Activated naive CD4-positive, alpha-beta T cell treated with anti-CD3 and anti-CD28 coated beads, Interleukin-2, amount 10 ng/mL, durations not matched to agents 7 days and 5 days (primary cell): ENCODE results near the gene KCNMA1.
A peak's percentile ranks its signal among the peaks of the same experiment; 100 is the strongest.

Experiments used
- CTCF ChIA-PET: fragments of 350-600 bp; sonication (Branson Sonifier 250); formaldehyde crosslinking; loops from one replicate; lab custom pipeline; 2021; ENCODE audit warnings: antibody characterized with exemption; lab: Charles Lee
- DNase-seq: peaks from one replicate; pipeline ENCODE4 v3.0.0-alpha.2; 2020
- H3K27ac Mint-ChIP-seq: one replicate; pipeline ENCODE4 v1.8.0; 2021; ENCODE audit warnings: mild to moderate bottlenecking, moderate library complexity, mixed read lengths
- H3K27me3 Mint-ChIP-seq: one replicate; pipeline ENCODE4 v1.8.0; 2021; ENCODE audit warnings: mild to moderate bottlenecking, mixed read lengths
- H3K36me3 Mint-ChIP-seq: one replicate; pipeline ENCODE4 v1.8.0; 2021; ENCODE audit warnings: mixed read lengths
- H3K4me1 Mint-ChIP-seq: one replicate; pipeline ENCODE4 v1.8.0; 2021; ENCODE audit warnings: mixed read lengths
- H3K4me3 Mint-ChIP-seq: one replicate; pipeline ENCODE4 v1.8.0; 2021; ENCODE audit warnings: mild to moderate bottlenecking, moderate library complexity, mixed read lengths
- H3K9me3 Mint-ChIP-seq: one replicate; pipeline ENCODE4 v1.8.0; 2021; ENCODE audit warnings: mixed read lengths

KCNMA1 gene

GRCh38 chr10:77282163-77282562, 355.4 kb downstream of the KCNMA1 start:
- no peak overlapping the region for H3K4me3 Mint-ChIP-seq
- H3K27me3 Mint-ChIP-seq, result no peaks in the 10 kb centered on the region
- peaks cover 4% of the 10 kb centered on the region for H3K9me3 Mint-ChIP-seq
- no peak overlapping the region for H3K27ac Mint-ChIP-seq
- no peaks in the 10 kb centered on the region for H3K36me3 Mint-ChIP-seq
- H3K4me1 Mint-ChIP-seq, result peaks cover 2% of the 10 kb centered on the region
- no peak for DNase-seq
- CTCF ChIA-PET, result interaction anchor here (0.6 to 0.8 kb wide), 3 partner anchors 12 to 1154 kb away, joined by 3 to 4 read pairs (median 3); no protein-coding TSS in a partner anchor

GRCh38 chr10:77281719-77282118, 355.9 kb downstream of the KCNMA1 start:
- H3K27ac Mint-ChIP-seq, result no peak overlapping the region
- peaks cover 4% of the 10 kb centered on the region for H3K9me3 Mint-ChIP-seq
- H3K4me3 Mint-ChIP-seq, result no peak overlapping the region
- no peaks in the 10 kb centered on the region for H3K36me3 Mint-ChIP-seq
- DNase-seq, result no peak
- no peaks in the 10 kb centered on the region for H3K27me3 Mint-ChIP-seq
- CTCF ChIA-PET, result interaction anchor here (0.6 kb wide), 1 partner anchor 1154 kb away, joined by 4 read pairs; no protein-coding TSS in a partner anchor
- peaks cover 2% of the 10 kb centered on the region for H3K4me1 Mint-ChIP-seq

- Mint-ChIP-seq H3K27ac (no peak overlapping the region), H3K36me3 (no peaks in the 10 kb centered on the region), H3K9me3 (peaks cover 4% of the 10 kb centered on the region), H3K4me3 (no peak overlapping the region), H3K27me3 (peaks cover 3% of the 10 kb centered on the region), H3K4me1 (peaks cover 2% of the 10 kb centered on the region)
- no peak for DNase-seq
- CTCF ChIA-PET, result no interaction called here
Observed at GRCh38 chr10:77279207-77279606, 358.4 kb downstream of the KCNMA1 start.

- Mint-ChIP-seq H3K27ac (no peak overlapping the region), H3K36me3 (no peaks in the 10 kb centered on the region), H3K27me3 (peaks cover 10% of the 10 kb centered on the region), H3K4me3 (no peak overlapping the region), H3K4me1 (no peaks in the 10 kb centered on the region), H3K9me3 (no peaks in the 10 kb centered on the region)
- no peak for DNase-seq
- CTCF ChIA-PET, result no interaction called here
Observed at GRCh38 chr10:77274046-77274795, 363.4 kb downstream of the KCNMA1 start.

GRCh38 chr10:77269163-77269562, 368.4 kb downstream of the KCNMA1 start:
- Mint-ChIP-seq H3K27me3 (peaks cover 7% of the 10 kb centered on the region), H3K9me3 (no peaks in the 10 kb centered on the region), H3K4me3 (no peak overlapping the region), H3K27ac (no peak overlapping the region), H3K4me1 (peaks cover 8% of the 10 kb centered on the region), H3K36me3 (no peaks in the 10 kb centered on the region)
- DNase-seq, result no peak
- CTCF ChIA-PET, result no interaction called here

- no peak for DNase-seq
- Mint-ChIP-seq H3K4me3 (no peak overlapping the region), H3K4me1 (peaks cover 12% of the 10 kb centered on the region), H3K27ac (no peak overlapping the region), H3K27me3 (peaks cover 10% of the 10 kb centered on the region), H3K36me3 (no peaks in the 10 kb centered on the region), H3K9me3 (no peaks in the 10 kb centered on the region)
- CTCF ChIA-PET, result no interaction called here
Observed at GRCh38 chr10:77268721-77269120, 368.9 kb downstream of the KCNMA1 start.

GRCh38 chr10:77267703-77268675, 369.6 kb downstream of the KCNMA1 start:
- CTCF ChIA-PET, result no interaction called here
- no peak for DNase-seq
- no peaks in the 10 kb centered on the region for H3K36me3 Mint-ChIP-seq
- peaks cover 15% of the 10 kb centered on the region for H3K4me1 Mint-ChIP-seq
- H3K27me3 Mint-ChIP-seq, result peaks cover 7% of the 10 kb centered on the region
- H3K4me3 Mint-ChIP-seq, result no peak overlapping the region
- no peaks in the 10 kb centered on the region for H3K9me3 Mint-ChIP-seq
- no peak overlapping the region for H3K27ac Mint-ChIP-seq

- H3K27me3 Mint-ChIP-seq, result peaks cover 7% of the 10 kb centered on the region
- DNase-seq, result no peak
- H3K9me3 Mint-ChIP-seq, result no peaks in the 10 kb centered on the region
- no peaks in the 10 kb centered on the region for H3K36me3 Mint-ChIP-seq
- H3K27ac Mint-ChIP-seq, result no peak overlapping the region
- CTCF ChIA-PET, result no interaction called here
- H3K4me1 Mint-ChIP-seq, result peaks cover 15% of the 10 kb centered on the region
- no peak overlapping the region for H3K4me3 Mint-ChIP-seq
Observed at GRCh38 chr10:77266242-77266641, 371.4 kb downstream of the KCNMA1 start.

GRCh38 chr10:77264527-77264926, 373.1 kb downstream of the KCNMA1 start:
- Mint-ChIP-seq H3K4me1 (peaks cover 15% of the 10 kb centered on the region), H3K27ac (peak overlapping the region; percentile 29), H3K36me3 (no peaks in the 10 kb centered on the region), H3K4me3 (no peak overlapping the region), H3K27me3 (peaks cover 3% of the 10 kb centered on the region), H3K9me3 (peaks cover 3% of the 10 kb centered on the region)
- no peak for DNase-seq
- CTCF ChIA-PET, result no interaction called here

- no peaks in the 10 kb centered on the region for H3K36me3 Mint-ChIP-seq
- CTCF ChIA-PET, result no interaction called here
- H3K9me3 Mint-ChIP-seq, result peaks cover 3% of the 10 kb centered on the region
- H3K4me1 Mint-ChIP-seq, result peaks cover 15% of the 10 kb centered on the region
- no peak for DNase-seq
- no peak overlapping the region for H3K4me3 Mint-ChIP-seq
- no peak overlapping the region for H3K27ac Mint-ChIP-seq
- H3K27me3 Mint-ChIP-seq, result peaks cover 3% of the 10 kb centered on the region
Observed at GRCh38 chr10:77264107-77264506, 373.5 kb downstream of the KCNMA1 start.

- peaks cover 15% of the 10 kb centered on the region for H3K4me1 Mint-ChIP-seq
- peaks cover 3% of the 10 kb centered on the region for H3K9me3 Mint-ChIP-seq
- CTCF ChIA-PET, result no interaction called here
- no peak overlapping the region for H3K27ac Mint-ChIP-seq
- H3K36me3 Mint-ChIP-seq, result no peaks in the 10 kb centered on the region
- H3K4me3 Mint-ChIP-seq, result no peak overlapping the region
- DNase-seq, result no peak
- H3K27me3 Mint-ChIP-seq, result peaks cover 3% of the 10 kb centered on the region
Observed at GRCh38 chr10:77263700-77264099, 373.9 kb downstream of the KCNMA1 start.

GRCh38 chr10:77261146-77261545, 376.5 kb downstream of the KCNMA1 start:
- CTCF ChIA-PET, result no interaction called here
- Mint-ChIP-seq H3K27me3 (peaks cover 3% of the 10 kb centered on the region), H3K27ac (no peak overlapping the region), H3K9me3 (peaks cover 4% of the 10 kb centered on the region), H3K4me3 (no peak overlapping the region), H3K4me1 (peaks cover 15% of the 10 kb centered on the region), H3K36me3 (no peaks in the 10 kb centered on the region)
- no peak for DNase-seq

GRCh38 chr10:77259171-77259874, 378.3 kb downstream of the KCNMA1 start:
- Mint-ChIP-seq H3K4me1 (peaks cover 9% of the 10 kb centered on the region), H3K36me3 (no peaks in the 10 kb centered on the region), H3K4me3 (no peak overlapping the region), H3K9me3 (peaks cover 4% of the 10 kb centered on the region), H3K27me3 (peaks cover 3% of the 10 kb centered on the region), H3K27ac (no peak overlapping the region)
- CTCF ChIA-PET, result no interaction called here
- no peak for DNase-seq

- Mint-ChIP-seq H3K9me3 (peaks cover 4% of the 10 kb centered on the region), H3K27me3 (no peaks in the 10 kb centered on the region), H3K36me3 (no peaks in the 10 kb centered on the region), H3K27ac (no peak overlapping the region), H3K4me3 (no peak overlapping the region), H3K4me1 (no peaks in the 10 kb centered on the region)
- CTCF ChIA-PET, result no interaction called here
- no peak for DNase-seq
Observed at GRCh38 chr10:77256346-77256745, 381.3 kb downstream of the KCNMA1 start.
